ENCODE results near the gene CHRNB4. TPM values are rescaled to one million over a fixed set of nuclear protein-coding genes. Genes with fewer than 3 reads are reported as not detected.
"Not testable (repeated sequence)": the region's sequence is repeated elsewhere in the genome, so short reads cannot be mapped to it uniquely, and the experiment has no call there.

The CHRNB4 gene
- total RNA-seq, 1 donor from 2014 or later, result 0.10 TPM

DNA sequence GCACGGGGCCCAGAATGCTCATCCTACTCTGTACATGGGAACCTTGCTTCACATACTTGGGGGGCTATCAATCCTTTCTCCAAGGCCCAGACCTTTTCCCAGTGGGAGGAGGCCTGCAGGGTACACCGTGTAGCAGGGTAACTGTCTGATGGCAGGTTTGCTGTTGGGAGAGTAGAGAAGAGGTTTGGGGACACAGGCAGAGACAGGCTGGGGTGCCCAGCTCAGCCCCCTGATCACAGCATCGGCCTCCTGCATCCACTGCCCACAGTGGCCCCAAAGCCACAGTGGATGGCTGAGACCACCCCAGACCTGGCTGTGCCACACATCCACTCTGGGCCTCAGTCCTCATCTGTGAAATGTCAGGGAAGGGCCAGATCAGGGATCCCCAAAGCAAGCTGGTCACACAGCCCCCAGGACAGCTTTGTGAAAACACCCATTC lies 25.8 kb downstream of the CHRNB4 start:
- no peak for DNase-seq (ENCODE audit: low spot score)
- TF ChIP-seq, protein P1, sequence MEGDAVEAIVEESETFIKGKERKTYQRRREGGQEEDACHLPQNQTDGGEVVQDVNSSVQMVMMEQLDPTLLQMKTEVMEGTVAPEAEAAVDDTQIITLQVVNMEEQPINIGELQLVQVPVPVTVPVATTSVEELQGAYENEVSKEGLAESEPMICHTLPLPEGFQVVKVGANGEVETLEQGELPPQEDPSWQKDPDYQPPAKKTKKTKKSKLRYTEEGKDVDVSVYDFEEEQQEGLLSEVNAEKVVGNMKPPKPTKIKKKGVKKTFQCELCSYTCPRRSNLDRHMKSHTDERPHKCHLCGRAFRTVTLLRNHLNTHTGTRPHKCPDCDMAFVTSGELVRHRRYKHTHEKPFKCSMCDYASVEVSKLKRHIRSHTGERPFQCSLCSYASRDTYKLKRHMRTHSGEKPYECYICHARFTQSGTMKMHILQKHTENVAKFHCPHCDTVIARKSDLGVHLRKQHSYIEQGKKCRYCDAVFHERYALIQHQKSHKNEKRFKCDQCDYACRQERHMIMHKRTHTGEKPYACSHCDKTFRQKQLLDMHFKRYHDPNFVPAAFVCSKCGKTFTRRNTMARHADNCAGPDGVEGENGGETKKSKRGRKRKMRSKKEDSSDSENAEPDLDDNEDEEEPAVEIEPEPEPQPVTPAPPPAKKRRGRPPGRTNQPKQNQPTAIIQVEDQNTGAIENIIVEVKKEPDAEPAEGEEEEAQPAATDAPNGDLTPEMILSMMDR (IDR thresholded peaks at IDR 0.05), result no peak

DNA sequence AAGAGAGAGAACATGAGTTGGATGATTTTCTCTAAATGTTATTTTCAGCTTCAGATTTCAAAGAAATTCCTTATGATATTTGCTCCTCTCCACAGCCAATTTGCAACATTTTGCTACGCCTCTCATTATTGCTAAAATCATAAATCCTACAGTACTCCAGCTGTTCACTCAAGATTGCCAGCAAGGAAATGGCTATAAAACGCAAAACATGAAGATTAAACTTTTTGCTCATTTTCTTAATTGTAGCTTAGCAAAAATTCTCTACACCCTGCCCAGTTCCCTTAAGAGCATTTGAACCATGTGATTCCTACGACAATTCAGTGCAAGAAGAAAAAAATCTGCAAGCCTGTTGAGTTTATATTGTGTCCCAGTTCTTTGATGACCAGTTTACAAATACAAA lies 27.0 kb downstream of the CHRNB4 start:
- no peak for DNase-seq (ENCODE audit: low spot score)
- H3K27ac Mint-ChIP-seq (ENCODE audit: unreplicated experiment), result no peak overlapping the region
- H3K9me3 Mint-ChIP-seq (ENCODE audit: low read depth), result no peaks in the 10 kb centered on the region
- H3K27me3 Mint-ChIP-seq (ENCODE audit: low read depth), result peaks cover 16% of the 10 kb centered on the region
- peaks cover 13% of the 10 kb centered on the region for H3K4me1 Mint-ChIP-seq (ENCODE audit: low read depth)
- H3K4me3 Mint-ChIP-seq (ENCODE audit: unreplicated experiment), result no peak overlapping the region
- peaks cover 3% of the 10 kb centered on the region for H3K36me3 Mint-ChIP-seq (ENCODE audit: low read depth)
- TF ChIP-seq, protein P1 (IDR thresholded peaks at IDR 0.05), result no peak

More for the DNA sequence above, 25.8 kb downstream of the CHRNB4 start:
- Mint-ChIP-seq H3K4me1 (ENCODE audit: low read depth) (peaks cover 21% of the 10 kb centered on the region), H3K27ac (ENCODE audit: unreplicated experiment) (no peak overlapping the region), H3K36me3 (ENCODE audit: low read depth) (peaks cover under 1% of the 10 kb centered on the region), H3K4me3 (ENCODE audit: unreplicated experiment) (no peak overlapping the region), H3K9me3 (ENCODE audit: low read depth) (no peaks in the 10 kb centered on the region), H3K27me3 (ENCODE audit: low read depth) (peaks cover 17% of the 10 kb centered on the region)

DNA sequence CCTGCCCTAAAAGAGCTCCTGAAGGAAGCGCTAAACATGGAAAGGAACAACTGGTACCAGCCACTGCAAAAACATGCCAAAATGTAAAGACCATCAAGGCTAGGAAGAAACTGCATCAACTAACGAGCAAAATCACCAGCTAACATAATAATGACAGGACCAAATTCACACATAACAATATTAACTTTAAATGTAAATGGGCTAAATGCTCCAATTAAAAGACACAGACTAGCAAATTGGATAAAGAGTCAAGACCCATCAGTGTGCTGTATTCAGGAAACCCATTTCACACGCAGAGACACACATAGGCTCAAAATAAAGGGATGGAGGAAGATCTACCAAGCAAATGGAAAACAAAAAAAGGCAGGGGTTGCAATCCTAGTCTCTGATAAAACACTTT lies 31.5 kb downstream of the CHRNB4 start:
- H3K27me3 Mint-ChIP-seq (ENCODE audit: low read depth), result peaks cover 31% of the 10 kb centered on the region
- not testable (repeated sequence) for H3K9me3 Mint-ChIP-seq (ENCODE audit: low read depth); DNase-seq (ENCODE audit: low spot score); H3K4me3 Mint-ChIP-seq (ENCODE audit: unreplicated experiment); H3K27ac Mint-ChIP-seq (ENCODE audit: unreplicated experiment); H3K36me3 Mint-ChIP-seq (ENCODE audit: low read depth); H3K4me1 Mint-ChIP-seq (ENCODE audit: low read depth)

DNA sequence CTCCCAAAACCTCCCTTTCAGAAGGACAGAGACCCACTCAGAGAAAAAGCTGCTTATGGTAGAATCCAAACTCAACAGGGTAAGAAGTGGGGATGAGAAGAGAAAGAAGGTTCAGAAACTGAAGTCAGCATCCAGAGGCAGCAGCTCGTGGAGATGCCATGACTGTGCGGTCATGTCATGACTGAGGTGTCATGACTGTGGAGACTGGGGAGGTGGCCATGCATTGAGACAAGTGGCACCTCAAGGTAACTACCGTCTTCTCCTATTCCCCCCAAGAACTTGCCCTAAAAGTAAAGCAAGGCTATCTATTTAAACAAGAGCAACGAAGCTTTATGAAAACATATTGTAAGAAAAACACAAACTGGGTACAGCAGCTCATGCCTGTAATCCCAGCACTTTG lies 35.3 kb downstream of the CHRNB4 start:
- peaks cover 40% of the 10 kb centered on the region for H3K27me3 Mint-ChIP-seq (ENCODE audit: low read depth)
- TF ChIP-seq, protein P1 (IDR thresholded peaks at IDR 0.05), result no peak
- H3K4me1 Mint-ChIP-seq (ENCODE audit: low read depth), result no peaks in the 10 kb centered on the region
- H3K9me3 Mint-ChIP-seq (ENCODE audit: low read depth), result no peaks in the 10 kb centered on the region
- peaks cover 3% of the 10 kb centered on the region for H3K36me3 Mint-ChIP-seq (ENCODE audit: low read depth)
- DNase-seq (ENCODE audit: low spot score), result no peak
- no peak overlapping the region for H3K27ac Mint-ChIP-seq (ENCODE audit: unreplicated experiment)
- no peak overlapping the region for H3K4me3 Mint-ChIP-seq (ENCODE audit: unreplicated experiment)

DNA sequence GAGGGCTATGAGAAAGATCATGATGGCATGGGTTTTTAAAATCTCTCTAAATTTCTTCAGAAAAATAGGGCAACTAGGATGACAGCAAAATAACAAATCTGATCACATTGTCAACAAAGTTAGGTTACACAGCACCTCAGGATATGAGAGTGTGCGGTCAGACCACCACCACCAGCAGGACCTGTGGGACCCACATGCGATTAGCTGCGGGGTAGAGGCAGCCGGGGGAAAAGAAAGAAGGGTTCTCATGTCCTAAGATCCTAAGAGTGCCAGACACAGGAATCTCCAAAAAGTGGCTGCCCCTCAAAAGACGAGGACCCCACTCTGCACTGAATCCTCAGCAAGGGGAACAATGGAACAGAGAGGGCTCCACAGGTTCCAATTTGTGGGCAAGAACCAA lies 35.8 kb downstream of the CHRNB4 start:
- DNase-seq (ENCODE audit: low spot score), result no peak
- no peaks in the 10 kb centered on the region for H3K4me1 Mint-ChIP-seq (ENCODE audit: low read depth)
- H3K27me3 Mint-ChIP-seq (ENCODE audit: low read depth), result peaks cover 38% of the 10 kb centered on the region
- H3K9me3 Mint-ChIP-seq (ENCODE audit: low read depth), result no peaks in the 10 kb centered on the region
- H3K36me3 Mint-ChIP-seq (ENCODE audit: low read depth), result peaks cover 3% of the 10 kb centered on the region
- no peak overlapping the region for H3K4me3 Mint-ChIP-seq (ENCODE audit: unreplicated experiment)
- TF ChIP-seq, protein P1 (IDR thresholded peaks at IDR 0.05), result no peak
- no peak overlapping the region for H3K27ac Mint-ChIP-seq (ENCODE audit: unreplicated experiment)

DNA sequence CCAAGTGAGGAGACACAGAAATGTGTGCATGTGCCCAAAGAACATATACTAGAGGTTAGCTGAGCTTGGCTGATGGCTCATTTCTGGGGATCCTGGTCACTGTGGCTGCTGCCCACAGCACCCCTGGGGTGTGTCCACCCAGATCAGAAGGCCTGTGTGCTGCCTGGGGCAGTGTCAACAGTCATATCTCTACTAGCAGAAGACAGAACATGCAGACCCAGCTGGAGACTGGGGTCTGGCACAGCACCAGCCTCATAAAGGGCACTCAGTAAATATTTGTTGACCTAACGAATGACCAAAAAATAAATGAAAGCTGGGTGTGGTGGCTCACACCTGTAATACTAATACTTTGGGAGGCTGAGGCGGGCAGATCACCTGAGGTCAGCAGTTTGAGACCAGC lies 36.6 kb downstream of the CHRNB4 start:
- Mint-ChIP-seq H3K27ac (ENCODE audit: unreplicated experiment) (no peak overlapping the region), H3K4me1 (ENCODE audit: low read depth) (no peaks in the 10 kb centered on the region), H3K27me3 (ENCODE audit: low read depth) (peaks cover 31% of the 10 kb centered on the region), H3K4me3 (ENCODE audit: unreplicated experiment) (no peak overlapping the region), H3K9me3 (ENCODE audit: low read depth) (no peaks in the 10 kb centered on the region), H3K36me3 (ENCODE audit: low read depth) (no peaks in the 10 kb centered on the region)
- no peak for DNase-seq (ENCODE audit: low spot score)
- TF ChIP-seq, protein P1 (IDR thresholded peaks at IDR 0.05), result no peak
